A673 (cell line): ENCODE measurements around the gene TMEM212. TPM values are rescaled to one million over a fixed set of nuclear protein-coding genes. Genes with fewer than 3 reads are reported as not detected.

Experiments used
- BruUV-seq: library from RNA; stranded (reverse); fragments of 400-500 nt; replicated peaks from 2 replicates; lab custom pipeline; 2021; lab: Mats Ljungman, UMichigan
- CTCF ChIA-PET: fragments of 300-600 bp; sonication (Branson Sonifier 250); formaldehyde crosslinking; loops from one replicate; lab custom pipeline; 2022; ENCODE audit warnings: antibody characterized with exemption; lab: Charles Lee
- POLR2A ChIA-PET: fragments of 300-600 bp; sonication (Branson Sonifier 250); formaldehyde crosslinking; loops from one replicate; lab custom pipeline; 2022; ENCODE audit warnings: antibody characterized with exemption; ENCODE audit not compliant: low non-redundant PET; lab: Charles Lee
- DNase-seq: peaks from one replicate; pipeline ENCODE4 v3.0.0-alpha.2; 2015; ENCODE audit warnings: low spot score
- H3K27ac ChIP-seq: fragments of 200-600 bp; sonication (generic); 2 replicates; pipeline ENCODE4 v1.5.1; 2016; ENCODE audit warnings: mixed run types, low read depth, mild to moderate bottlenecking, mixed read lengths, antibody characterized with exemption, low read length; ENCODE audit not compliant: poor library complexity, severe bottlenecking
- H3K27me3 ChIP-seq: fragments of 200-600 bp; sonication (generic); replicated peaks from 2 replicates; pipeline ENCODE4 v1.6.1; 2017; ENCODE audit warnings: mixed run types, low read depth, mild to moderate bottlenecking, mixed read lengths, antibody characterized with exemption, low read length; ENCODE audit not compliant: insufficient read depth, poor library complexity
- H3K36me3 ChIP-seq: fragments of 200-600 bp; sonication (generic); 2 replicates; pipeline ENCODE4 v1.6.1; 2016; ENCODE audit warnings: mixed run types, mild to moderate bottlenecking, mixed read lengths, antibody characterized with exemption, low read length; ENCODE audit not compliant: insufficient read depth, poor library complexity, severe bottlenecking
- H3K4me1 ChIP-seq: fragments of 200-600 bp; sonication (generic); 2 replicates; pipeline ENCODE4 v1.6.1; 2017; ENCODE audit warnings: mixed run types, mild to moderate bottlenecking, mixed read lengths, antibody characterized with exemption, low read length; ENCODE audit not compliant: insufficient read depth, poor library complexity, severe bottlenecking
- H3K4me3 ChIP-seq: fragments of 200-600 bp; sonication (generic); 2 replicates; pipeline ENCODE4 v1.5.1; 2016; ENCODE audit warnings: low read depth, mixed run types, mild to moderate bottlenecking, mixed read lengths, low read length; ENCODE audit not compliant: poor library complexity, severe bottlenecking
- H3K9me3 ChIP-seq: fragments of 200-600 bp; sonication (generic); 2 replicates; pipeline ENCODE4 v1.6.1; 2016; ENCODE audit warnings: mixed run types, low read depth, mild to moderate bottlenecking, mixed read lengths, antibody characterized with exemption, low read length; ENCODE audit not compliant: poor library complexity, severe bottlenecking
- EZH2 ChIP-seq: fragments of 200-600 bp; sonication (generic); IDR thresholded peaks from 2 replicates; pipeline ENCODE4 v1.6.1; 2017; ENCODE audit warnings: borderline replicate concordance, low read depth, mild to moderate bottlenecking, mixed read lengths, antibody characterized with exemption, low read length; ENCODE audit not compliant: poor library complexity, severe bottlenecking
- intact Hi-C: fragments of 100-400 bp; cut with micrococcal nuclease; formaldehyde crosslinking; loops from one replicate; pipeline ENCODE4 v1.10.0; 2022; ENCODE audit not compliant: unreplicated experiment
- total RNA-seq: library from RNA; stranded (reverse); gene quantifications from 2 replicates; pipeline ENCODE4 v1.2.3, GENCODE V29; 2021
- TF ChIP-seq, protein P1 (sequence below): fragments of 300-800, 200-600 bp; sonication (generic); conservative IDR thresholded peaks from 2 replicates; pipeline ENCODE4 v1.5.1; 2017; ENCODE audit warnings: low read depth, mild to moderate bottlenecking, antibody characterized with exemption, low read length, moderate library complexity, mixed read lengths

The TMEM212 gene
- total RNA-seq, 1 experiment from 2014 or later, result not detected

DNA sequence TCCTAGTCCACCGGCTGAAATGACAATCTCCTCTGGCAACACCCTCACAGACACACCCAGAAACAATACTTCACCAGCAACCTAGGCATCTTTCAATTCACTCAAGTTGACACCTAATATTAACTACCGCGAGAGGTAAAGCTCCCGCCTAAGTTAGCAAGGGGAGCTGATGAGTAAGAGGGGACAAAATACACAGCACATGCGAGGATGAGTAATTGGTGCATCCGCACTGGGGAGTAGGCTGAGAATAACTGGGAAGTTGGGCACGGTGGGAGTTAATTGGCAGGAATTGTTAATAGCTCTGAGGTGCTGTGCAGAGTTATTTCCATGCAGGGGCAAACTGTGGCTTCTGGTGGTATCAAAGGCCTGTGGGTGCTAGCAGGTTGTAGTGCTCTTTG, 18.3 kb upstream of the TMEM212 start:
- intact Hi-C loops, result no loop called here
- POLR2A ChIA-PET, result interaction anchor here (0.8 kb wide), 1 partner anchor 955 kb away, joined by 5 read pairs; the partner anchor contains the start of gene RPL22L1
- DNase-seq, result no peak

GRCh38 chr3:171825222-171825828, 17.8 kb upstream of the TMEM212 start:
- no peak overlapping the region for H3K27ac ChIP-seq
- no peaks in the 10 kb centered on the region for H3K9me3 ChIP-seq
- TF ChIP-seq EZH2, result no peak
- TF ChIP-seq, protein P1, sequence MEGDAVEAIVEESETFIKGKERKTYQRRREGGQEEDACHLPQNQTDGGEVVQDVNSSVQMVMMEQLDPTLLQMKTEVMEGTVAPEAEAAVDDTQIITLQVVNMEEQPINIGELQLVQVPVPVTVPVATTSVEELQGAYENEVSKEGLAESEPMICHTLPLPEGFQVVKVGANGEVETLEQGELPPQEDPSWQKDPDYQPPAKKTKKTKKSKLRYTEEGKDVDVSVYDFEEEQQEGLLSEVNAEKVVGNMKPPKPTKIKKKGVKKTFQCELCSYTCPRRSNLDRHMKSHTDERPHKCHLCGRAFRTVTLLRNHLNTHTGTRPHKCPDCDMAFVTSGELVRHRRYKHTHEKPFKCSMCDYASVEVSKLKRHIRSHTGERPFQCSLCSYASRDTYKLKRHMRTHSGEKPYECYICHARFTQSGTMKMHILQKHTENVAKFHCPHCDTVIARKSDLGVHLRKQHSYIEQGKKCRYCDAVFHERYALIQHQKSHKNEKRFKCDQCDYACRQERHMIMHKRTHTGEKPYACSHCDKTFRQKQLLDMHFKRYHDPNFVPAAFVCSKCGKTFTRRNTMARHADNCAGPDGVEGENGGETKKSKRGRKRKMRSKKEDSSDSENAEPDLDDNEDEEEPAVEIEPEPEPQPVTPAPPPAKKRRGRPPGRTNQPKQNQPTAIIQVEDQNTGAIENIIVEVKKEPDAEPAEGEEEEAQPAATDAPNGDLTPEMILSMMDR, result no peak
- H3K27me3 ChIP-seq, result no peaks in the 10 kb centered on the region
- intact Hi-C loops, result no loop called here
- H3K4me1 ChIP-seq, result peaks cover 21% of the 10 kb centered on the region
- DNase-seq, result no peak
- BruUV-seq, result no TSS peak
- ChIA-PET POLR2A (interaction anchor here (0.8 kb wide), 1 partner anchor 955 kb away, joined by 5 read pairs; the partner anchor contains the start of gene RPL22L1), CTCF (no interaction called here)
- no peak overlapping the region for H3K4me3 ChIP-seq
- H3K36me3 ChIP-seq, result no peaks in the 10 kb centered on the region

More for the DNA sequence above, 18.3 kb upstream of the TMEM212 start:
- H3K36me3 ChIP-seq, result no peaks in the 10 kb centered on the region
- H3K9me3 ChIP-seq, result no peaks in the 10 kb centered on the region
- H3K4me1 ChIP-seq, result peaks cover 17% of the 10 kb centered on the region
- BruUV-seq, result no TSS peak
- CTCF ChIA-PET, result no interaction called here
- TF ChIP-seq, protein P1, result no peak
- no peak for TF ChIP-seq EZH2
- no peaks in the 10 kb centered on the region for H3K27me3 ChIP-seq
- H3K27ac ChIP-seq, result no peak overlapping the region
- H3K4me3 ChIP-seq, result no peak overlapping the region

DNA sequence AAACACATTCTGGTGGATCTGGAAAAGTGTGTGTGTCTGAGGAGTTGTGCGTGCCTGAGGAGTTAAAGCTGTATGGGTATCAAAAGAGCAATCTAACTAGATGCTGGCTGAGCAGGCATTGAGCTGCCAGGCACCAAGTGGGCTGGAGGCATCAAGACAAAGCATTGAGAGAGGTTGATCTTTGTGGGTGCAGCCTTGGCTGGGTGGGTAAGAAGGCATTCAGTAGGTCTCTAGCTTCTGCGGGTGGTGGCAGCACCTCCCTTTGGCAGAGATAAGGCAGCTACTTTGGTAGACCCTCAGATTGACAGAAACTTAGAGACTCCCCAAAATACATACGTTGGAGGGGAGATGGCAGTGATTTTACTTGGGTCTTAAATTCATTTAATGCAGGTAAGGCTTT, 15.8 kb upstream of the TMEM212 start:
- Histone ChIP-seq H3K36me3 (no peaks in the 10 kb centered on the region), H3K27me3 (no peaks in the 10 kb centered on the region), H3K9me3 (no peaks in the 10 kb centered on the region), H3K27ac (no peak overlapping the region), H3K4me3 (no peak overlapping the region), H3K4me1 (peaks cover 22% of the 10 kb centered on the region)
- no TSS peak for BruUV-seq
- POLR2A ChIA-PET, result no interaction called here
- CTCF ChIA-PET, result interaction anchor here (0.5 kb wide), 1 partner anchor 649 kb away, joined by 4 read pairs; no protein-coding TSS in a partner anchor
- TF ChIP-seq EZH2, result no peak
- TF ChIP-seq, protein P1, result no peak
- intact Hi-C loops, result no loop called here
- no peak for DNase-seq
